ENCODE measurements around the gene MN1. TPM values are rescaled to one million over a fixed set of nuclear protein-coding genes. Genes with fewer than 3 reads are reported as not detected.
A peak's percentile ranks its signal among the peaks of the same experiment; 100 is the strongest.

Gene MN1
- 0.02 and 0.07 TPM in 2 replicates for total RNA-seq
- total RNA-seq (2013): 0.21 TPM
- polyA plus RNA-seq: 0.12 and 0.17 TPM in 2 replicates
- polyA minus RNA-seq: 0.17 and 0.21 TPM in 2 replicates

DNA sequence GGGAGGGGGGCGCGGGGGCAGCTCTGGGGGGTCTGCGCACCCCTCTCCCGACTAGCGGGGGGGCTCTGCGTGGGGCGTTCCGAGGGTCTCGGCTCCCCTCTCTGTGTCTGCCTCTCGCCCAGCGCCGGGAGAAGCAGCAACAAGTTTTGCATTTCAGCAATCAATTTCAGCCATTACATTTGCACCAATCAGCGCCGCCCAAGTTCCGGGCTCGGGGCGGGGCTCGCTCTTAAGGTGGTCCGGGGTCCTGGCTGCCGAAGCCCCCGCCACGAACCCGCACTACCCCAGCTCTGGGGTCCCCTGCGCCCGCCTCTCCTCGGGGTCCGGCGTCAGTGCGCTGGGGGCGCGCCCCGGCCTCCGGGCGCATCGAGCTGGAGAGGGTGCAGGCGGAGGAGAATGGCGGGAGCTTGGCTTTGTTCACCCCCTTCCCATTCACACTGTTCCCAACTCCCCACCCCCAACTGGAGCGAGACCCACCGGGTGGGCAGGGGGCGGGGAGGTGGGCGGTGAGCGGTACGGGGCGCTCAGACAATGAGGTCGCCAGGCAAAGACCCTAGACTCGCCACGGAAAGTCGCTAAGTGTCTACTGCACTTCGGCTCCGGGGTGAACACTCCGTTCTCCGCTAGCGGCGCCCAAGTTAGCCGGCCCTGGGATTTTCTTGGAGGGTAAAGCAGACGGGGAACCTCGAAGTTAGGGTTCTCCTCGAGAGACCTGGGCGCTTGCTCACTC is at the start of gene MN1:
MN1 (minus strand) TSS at position 141 of the 730 bp plus-strand sequence. CDS start 1,213 bp downstream, outside the sequence.
- intact Hi-C loops (cut with micrococcal nuclease): no loop called here
- TF ChIP-seq, protein P1, sequence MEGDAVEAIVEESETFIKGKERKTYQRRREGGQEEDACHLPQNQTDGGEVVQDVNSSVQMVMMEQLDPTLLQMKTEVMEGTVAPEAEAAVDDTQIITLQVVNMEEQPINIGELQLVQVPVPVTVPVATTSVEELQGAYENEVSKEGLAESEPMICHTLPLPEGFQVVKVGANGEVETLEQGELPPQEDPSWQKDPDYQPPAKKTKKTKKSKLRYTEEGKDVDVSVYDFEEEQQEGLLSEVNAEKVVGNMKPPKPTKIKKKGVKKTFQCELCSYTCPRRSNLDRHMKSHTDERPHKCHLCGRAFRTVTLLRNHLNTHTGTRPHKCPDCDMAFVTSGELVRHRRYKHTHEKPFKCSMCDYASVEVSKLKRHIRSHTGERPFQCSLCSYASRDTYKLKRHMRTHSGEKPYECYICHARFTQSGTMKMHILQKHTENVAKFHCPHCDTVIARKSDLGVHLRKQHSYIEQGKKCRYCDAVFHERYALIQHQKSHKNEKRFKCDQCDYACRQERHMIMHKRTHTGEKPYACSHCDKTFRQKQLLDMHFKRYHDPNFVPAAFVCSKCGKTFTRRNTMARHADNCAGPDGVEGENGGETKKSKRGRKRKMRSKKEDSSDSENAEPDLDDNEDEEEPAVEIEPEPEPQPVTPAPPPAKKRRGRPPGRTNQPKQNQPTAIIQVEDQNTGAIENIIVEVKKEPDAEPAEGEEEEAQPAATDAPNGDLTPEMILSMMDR (IDR thresholded peaks at IDR 0.05): no peak
- TF ChIP-seq EZH2 (IDR thresholded peaks at IDR 0.05; ENCODE audit: borderline replicate concordance, insufficient read depth, low read depth, low read length, poor library complexity, severe bottlenecking): no peak
- Mint-ChIP-seq H3K9me3 (ENCODE audit: insufficient read depth) (no peaks in the 10 kb centered on the region), H3K27me3 (peaks cover 37% of the 10 kb centered on the region), H3K4me3 (peak within 1 kb of the TSS; percentile 88), H3K27ac (no peak within 1 kb of the TSS), H3K4me1 (peaks cover 15% of the 10 kb centered on the region)
- H3K9ac ChIP-seq (ENCODE audit: low read length): peak within 1 kb of the TSS; percentile 71
- no peaks in the 10 kb centered on the region for H4K20me1 ChIP-seq (ENCODE audit: control insufficient read depth, insufficient read depth, low read length, poor library complexity, severe bottlenecking)
- CTCF ChIA-PET: no interaction called here
- POLR2A ChIA-PET: no interaction called here
- H3K27ac ChIP-seq (ENCODE audit: low read length in 2 of 2): no peak within 1 kb of the TSS
- 2% methylated on average over 53 of the region's 59 CpGs for WGBS (ENCODE audit: insufficient coverage)
- ATAC-seq (ENCODE audit: low read depth) (peak; percentile 69), DNase-seq (peak; percentile 59)
- peaks cover 17 to 24% of the 10 kb centered on the region in 2 donors for H3K4me1 ChIP-seq (ENCODE audit: control insufficient read depth in 2 of 2, insufficient read depth in 2 of 2, low read length in 2 of 2)
- H3K79me2 ChIP-seq (ENCODE audit: control insufficient read depth, insufficient read depth, low read length): no peaks in the 10 kb centered on the region
- peaks cover 0 to 37% (median 8%) of the 10 kb centered on the region in 4 experiments for H3K27me3 ChIP-seq (replicated peaks in 1 of 4; ENCODE audit: control extremely low read depth in 1 of 4, control insufficient read depth in 3 of 4, insufficient read depth in 4 of 4, low read length in 3 of 4)
- peak within 1 kb of the TSS; percentile 92 for H3K4me2 ChIP-seq (replicated peaks; ENCODE audit: low read depth, low read length, poor library complexity, severe bottlenecking)
- peak within 1 kb of the TSS; percentile 21 to 79 (median 56) for H3K4me3 ChIP-seq (ENCODE audit: control extremely low read depth in 1 of 5, extremely low read depth in 1 of 5, insufficient read depth in 1 of 5, low read depth in 2 of 5, low read length in 4 of 5)
- peak within 1 kb of the TSS; percentile 86 for H2AFZ ChIP-seq (ENCODE audit: insufficient read depth, low read depth, low read length, poor library complexity, severe bottlenecking)
- no peaks in the 10 kb centered on the region for H3K36me3 ChIP-seq (replicated peaks in 1 of 2; ENCODE audit: control extremely low read depth in 1 of 2, control insufficient read depth in 1 of 2, extremely low read depth in 1 of 2, insufficient read depth in 2 of 2, low read length in 1 of 2)
- H3K9me3 ChIP-seq (ENCODE audit: control extremely low read depth in 1 of 3, control insufficient read depth in 2 of 3, insufficient read depth in 1 of 3, low read length in 2 of 3): no peaks in the 10 kb centered on the region

DNA sequence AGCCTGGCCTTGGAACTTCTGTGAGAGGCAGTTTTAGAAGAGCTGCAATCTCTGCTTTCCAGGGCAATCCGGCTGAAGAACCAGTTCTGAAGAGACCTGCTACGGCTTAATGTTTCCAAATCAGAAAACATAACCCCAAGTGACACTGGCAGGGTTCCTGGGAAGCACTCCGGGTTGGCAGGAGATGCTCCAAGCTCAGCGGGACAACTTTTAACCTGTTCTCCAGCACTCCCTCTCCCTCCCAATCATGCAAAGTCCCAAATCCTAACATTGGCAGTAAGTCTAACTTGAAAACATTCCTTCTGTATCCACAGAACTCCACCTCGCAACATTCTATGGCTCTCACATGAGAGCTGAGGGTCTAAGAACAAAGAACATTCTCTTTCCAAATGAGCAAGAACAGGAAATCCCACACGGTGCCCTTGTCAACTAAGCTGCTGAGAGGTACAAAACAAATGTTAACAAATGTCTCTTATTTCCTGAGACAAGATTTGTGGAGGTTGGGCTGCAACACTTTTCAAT is 48.5 kb upstream of the MN1 start:
- Mint-ChIP-seq H3K9me3 (ENCODE audit: insufficient read depth) (no peaks in the 10 kb centered on the region), H3K27me3 (no peaks in the 10 kb centered on the region), H3K4me3 (no peak overlapping the region), H3K4me1 (no peaks in the 10 kb centered on the region), H3K27ac (no peak overlapping the region)
- H3K79me2 ChIP-seq (ENCODE audit: control insufficient read depth, insufficient read depth, low read length): no peaks in the 10 kb centered on the region
- H4K20me1 ChIP-seq (ENCODE audit: control insufficient read depth, insufficient read depth, low read length, poor library complexity, severe bottlenecking): no peaks in the 10 kb centered on the region
- no peaks in the 10 kb centered on the region for H3K4me1 ChIP-seq (ENCODE audit: control insufficient read depth in 2 of 2, insufficient read depth in 2 of 2, low read length in 2 of 2)
- 72% methylated on average over 5 of the region's 6 CpGs for WGBS (ENCODE audit: insufficient coverage)
- H3K9ac ChIP-seq (ENCODE audit: low read length): no peak overlapping the region
- POLR2A ChIA-PET: no interaction called here
- H3K27ac ChIP-seq (ENCODE audit: low read length in 2 of 2): no peak overlapping the region
- no peaks in the 10 kb centered on the region for H3K27me3 ChIP-seq (replicated peaks in 1 of 4; ENCODE audit: control extremely low read depth in 1 of 4, control insufficient read depth in 3 of 4, insufficient read depth in 4 of 4, low read length in 3 of 4)
- H2AFZ ChIP-seq (ENCODE audit: insufficient read depth, low read depth, low read length, poor library complexity, severe bottlenecking): no peak overlapping the region
- intact Hi-C loops (cut with micrococcal nuclease): no loop called here
- CTCF ChIA-PET: no interaction called here
- DNase-seq (no peak), ATAC-seq (ENCODE audit: low read depth) (no peak)
- H3K4me3 ChIP-seq (ENCODE audit: control extremely low read depth in 1 of 5, extremely low read depth in 1 of 5, insufficient read depth in 1 of 5, low read depth in 2 of 5, low read length in 4 of 5): no peak overlapping the region
- H3K9me3 ChIP-seq (ENCODE audit: control extremely low read depth in 1 of 3, control insufficient read depth in 2 of 3, insufficient read depth in 1 of 3, low read length in 2 of 3): no peaks in the 10 kb centered on the region
- no peak overlapping the region for H3K4me2 ChIP-seq (replicated peaks; ENCODE audit: low read depth, low read length, poor library complexity, severe bottlenecking)
- H3K36me3 ChIP-seq (replicated peaks in 1 of 2; ENCODE audit: control extremely low read depth in 1 of 2, control insufficient read depth in 1 of 2, extremely low read depth in 1 of 2, insufficient read depth in 2 of 2, low read length in 1 of 2): peaks cover 3 to 62% of the 10 kb centered on the region in 2 experiments
- TF ChIP-seq EZH2 (IDR thresholded peaks at IDR 0.05; ENCODE audit: borderline replicate concordance, insufficient read depth, low read depth, low read length, poor library complexity, severe bottlenecking): no peak
- TF ChIP-seq, protein P1 (IDR thresholded peaks at IDR 0.05): no peak
